Endothelial cell of umbilical vein (primary cell): ENCODE results near the gene ADAM8. TPM values are rescaled to one million over a fixed set of nuclear protein-coding genes. Genes with fewer than 3 reads are reported as not detected.

Experiments
- BruUV-seq: library from RNA; stranded (reverse); fragments of 400-500 nt; replicated peaks from 2 replicates; lab custom pipeline; 2021; lab: Mats Ljungman, UMichigan
- CTCF ChIA-PET: fragments of 300-600, 350-600 bp; sonication (Branson Sonifier 250); formaldehyde crosslinking; loops from one replicate; lab custom pipeline; 2021; ENCODE audit warnings: antibody characterized with exemption, inconsistent platforms; lab: Charles Lee
- POLR2A ChIA-PET: fragments of 300-600, 350-600 bp; sonication (Branson Sonifier 250); formaldehyde crosslinking; loops from one replicate; lab custom pipeline; 2021; ENCODE audit warnings: antibody characterized with exemption, inconsistent platforms; lab: Charles Lee
- DNase-seq: peaks from one replicate; pipeline ENCODE4 v3.0.0-alpha.2; 2011; ENCODE audit warnings: low read depth, low spot score
- FAIRE-seq: peaks from 2 replicates; lab custom pipeline; 2011; peaks lifted over from hg19 to GRCh38; lab: Jason Lieb, UNC
- H2AFZ ChIP-seq: 2 replicates; pipeline ENCODE4 v1.6.0; 2012; ENCODE audit warnings: low read depth, low read length, control low read depth, inconsistent platforms
- H3K27ac ChIP-seq: 2 replicates; pipeline ENCODE4 v1.5.1; 2011; ENCODE audit warnings: low read depth, mild to moderate bottlenecking, control low read depth, low read length, moderate library complexity; ENCODE audit not compliant: insufficient read depth
- H3K27me3 ChIP-seq, 2 experiments: 2 replicates each; pipeline versions ENCODE4 v1.6.0 to v1.6.1; 2011; ENCODE audit warnings: low read length in 2 of 2, mixed read lengths in 1 of 2; ENCODE audit not compliant: control insufficient read depth in 2 of 2, insufficient read depth in 2 of 2
- H3K36me3 ChIP-seq, 2 experiments: 2 replicates in 1 of 2; 3 replicates in 1 of 2; pipeline ENCODE4 v1.5.1; 2011; ENCODE audit warnings: low read length in 2 of 2, mild to moderate bottlenecking in 1 of 2, moderate library complexity in 1 of 2; ENCODE audit not compliant: control insufficient read depth in 2 of 2, insufficient read depth in 2 of 2; ENCODE audit errors: extremely low read depth in 1 of 2
- H3K4me1 ChIP-seq: 3 replicates; pipeline ENCODE4 v1.5.1; 2011; ENCODE audit warnings: mild to moderate bottlenecking, low read length; ENCODE audit not compliant: control insufficient read depth, insufficient read depth; ENCODE audit errors: extremely low read depth
- H3K4me2 ChIP-seq: 2 replicates; pipeline ENCODE4 v1.6.1; 2011; ENCODE audit warnings: low read length, control low read depth, mixed read lengths; ENCODE audit not compliant: insufficient read depth
- H3K4me3 ChIP-seq, 3 experiments: fragments of 200-600 bp in 1 of 3; sonication (generic), shearing (Covaris generic) in 1 of 3; replicated peaks in 1 of 3; 2 replicates each; pipeline ENCODE4 v1.5.1; 2011 to 2016; ENCODE audit warnings: control low read depth in 3 of 3, low read length in 3 of 3, mild to moderate bottlenecking in 2 of 3, inconsistent platforms in 1 of 3, low read depth in 1 of 3, moderate library complexity in 1 of 3; ENCODE audit not compliant: insufficient read depth in 1 of 3
- H3K79me2 ChIP-seq: 2 replicates; pipeline ENCODE4 v1.6.0; 2012; ENCODE audit warnings: low read length, inconsistent platforms; ENCODE audit not compliant: control insufficient read depth, insufficient read depth
- H3K9ac ChIP-seq: replicated peaks from 2 replicates; pipeline ENCODE3; 2011; ENCODE audit warnings: low read length, control low read depth; ENCODE audit not compliant: insufficient read depth; ENCODE audit errors: extremely low read depth
- H3K9me1 ChIP-seq: replicated peaks from 3 replicates; pipeline ENCODE4 v1.6.0; 2011; ENCODE audit warnings: mild to moderate bottlenecking, low read length; ENCODE audit not compliant: control insufficient read depth, insufficient read depth; ENCODE audit errors: extremely low read depth
- H3K9me3 ChIP-seq: replicated peaks from 2 replicates; pipeline ENCODE4 v1.5.1; 2012; ENCODE audit warnings: low read length, inconsistent platforms; ENCODE audit not compliant: control insufficient read depth, insufficient read depth
- H4K20me1 ChIP-seq: replicated peaks from 2 replicates; pipeline ENCODE3; 2011; ENCODE audit warnings: mild to moderate bottlenecking, low read length; ENCODE audit not compliant: control insufficient read depth, insufficient read depth; ENCODE audit errors: extremely low read depth
- CTCF ChIP-seq, 2 donors: IDR thresholded peaks; 1 replicate in 1 of 2; 2 replicates in 1 of 2; pipeline ENCODE4 v1.5.1; 2011; ENCODE audit warnings: low read length in 2 of 2, mild to moderate bottlenecking in 2 of 2, moderate library complexity in 2 of 2, control low read depth in 1 of 2, inconsistent platforms in 1 of 2, low read depth in 1 of 2; ENCODE audit not compliant: insufficient read depth in 1 of 2; ENCODE audit errors: extremely low read depth in 1 of 2
- EZH2 ChIP-seq: IDR thresholded peaks from 2 replicates; pipeline ENCODE4 v1.6.1; 2012; ENCODE audit warnings: borderline replicate concordance, low read depth, mild to moderate bottlenecking, moderate library complexity, low read length, inconsistent platforms; ENCODE audit not compliant: severe bottlenecking
- FOS ChIP-seq: IDR thresholded peaks from 2 replicates; pipeline ENCODE4 v1.6.1; 2011; ENCODE audit warnings: mild to moderate bottlenecking, low read length, moderate library complexity, borderline replicate concordance; ENCODE audit not compliant: insufficient read depth
- GATA2 ChIP-seq: IDR thresholded peaks from 2 replicates; pipeline ENCODE4 v1.7.0; 2011; ENCODE audit warnings: low read depth, mild to moderate bottlenecking, moderate library complexity, mixed read lengths, low read length; ENCODE audit not compliant: insufficient read length, insufficient read depth
- JUN ChIP-seq: IDR thresholded peaks from 2 replicates; pipeline ENCODE4 v1.6.1; 2011; ENCODE audit warnings: borderline replicate concordance, low read depth; ENCODE audit not compliant: insufficient read length, insufficient read depth
- MYC ChIP-seq: IDR thresholded peaks from one replicate; pipeline ENCODE4 v1.6.1; 2011; ENCODE audit warnings: mild to moderate bottlenecking, low read depth, low read length
- POLR2A ChIP-seq: IDR thresholded peaks from 2 replicates; pipeline ENCODE4 v1.6.1; 2012; ENCODE audit warnings: low read depth, mild to moderate bottlenecking, control low read depth, low read length
- POLR2AphosphoS5 ChIP-seq: IDR thresholded peaks from 2 replicates; pipeline ENCODE4 v1.6.1; 2012; ENCODE audit warnings: low read depth, mild to moderate bottlenecking, control low read depth, low read length, moderate library complexity; ENCODE audit not compliant: insufficient read depth
- dilution Hi-C: fragments of 300-500 bp; cut with MboI; formaldehyde crosslinking; loops from one replicate; pipeline ENCODE4 v1.15.0; 2019; ENCODE audit warnings: low sequenced_read_pairs; ENCODE audit not compliant: extremely low pct_ligation_motif_present
- intact Hi-C: fragments of 100-400 bp; cut with micrococcal nuclease; formaldehyde crosslinking; loops from one replicate; pipeline ENCODE4 v1.10.0; 2022
- polyA plus RNA-seq, 4 experiments: library from polyadenylated mRNA; depleted of rRNA in 3 of 4; stranded (reverse) in 3 of 4; unstranded in 1 of 4; fragments of >200 nt; gene quantifications; 2 replicates each; pipeline versions ENCODE4 v1.2.1 to v1.2.3, GENCODE V29; 2011 to 2012; ENCODE audit warnings: missing spikeins in 1 of 4
- total RNA-seq: library from RNA; stranded (reverse); gene quantifications from 2 replicates; pipeline ENCODE4 v1.2.3, GENCODE V29; 2021
- TF ChIP-seq, protein P1 (sequence below): IDR thresholded peaks from 2 replicates; pipeline ENCODE4 v1.6.1; 2011; ENCODE audit not compliant: insufficient read depth, insufficient read length

Gene ADAM8
- total and polyA plus RNA-seq, 2 donors (not counting 3 experiments of a cell fraction or from before 2014, with no cell fraction given), result 0.51 to 0.55 TPM

DNA sequence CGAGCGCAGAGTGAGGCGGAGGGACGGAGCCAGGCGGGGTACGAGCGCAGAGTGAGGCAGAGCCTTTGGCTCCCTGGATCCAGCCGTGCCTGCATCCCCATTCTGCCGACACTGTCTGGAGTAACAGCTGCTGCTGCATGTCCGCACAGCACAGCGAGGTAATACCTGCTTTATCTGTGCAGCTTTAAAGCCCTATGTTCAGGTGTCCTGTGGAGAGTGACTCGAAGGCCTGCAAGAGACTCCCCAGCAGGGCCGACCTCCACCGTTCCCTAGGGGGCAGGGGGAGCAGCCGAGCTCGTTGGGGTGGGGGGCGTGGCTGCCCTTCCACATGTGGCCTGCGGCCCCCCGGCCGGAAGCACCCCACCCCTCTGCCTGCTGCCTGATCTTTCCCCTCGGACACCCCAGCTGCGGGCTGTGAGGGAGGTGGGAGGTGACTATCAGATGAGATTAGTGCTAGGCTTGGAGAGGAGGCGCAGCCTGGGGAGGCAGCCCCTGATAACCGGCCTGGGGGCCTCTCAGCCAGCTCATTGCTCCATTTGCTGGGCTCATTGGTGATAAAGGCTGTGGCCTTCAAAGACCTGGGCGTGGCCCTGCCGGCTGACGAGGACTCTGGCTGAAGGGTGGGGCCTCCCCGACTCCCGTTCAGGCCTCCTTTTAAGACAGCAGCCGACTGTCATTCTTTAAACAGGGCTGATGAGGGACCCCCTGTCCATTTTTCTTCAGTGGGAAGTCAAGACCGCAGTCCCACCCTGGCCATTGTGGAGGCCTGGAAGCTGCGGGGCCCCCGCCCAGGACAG lies 31.0 kb downstream of the ADAM8 start:
- Histone ChIP-seq H3K9ac (no peak overlapping the region), H4K20me1 (no peaks in the 10 kb centered on the region), H2AFZ (no peak overlapping the region), H3K36me3 (no peaks in the 10 kb centered on the region), H3K9me1 (no peaks in the 10 kb centered on the region), H3K27ac (no peak overlapping the region), H3K9me3 (no peaks in the 10 kb centered on the region), H3K27me3 (no peaks in the 10 kb centered on the region), H3K4me3 (no peak overlapping the region), H3K4me1 (no peaks in the 10 kb centered on the region), H3K79me2 (no peaks in the 10 kb centered on the region), H3K4me2 (no peak overlapping the region)
- FAIRE-seq (no peak), DNase-seq (no peak)
- ChIA-PET CTCF (interaction anchor here (0.9 to 1.3 kb wide), 3 partner anchors 11 to 284 kb away, joined by 3 read pairs; no protein-coding TSS in a partner anchor), POLR2A (no interaction called here)
- BruUV-seq, result no TSS peak
- intact Hi-C loops (no loop called here), dilution Hi-C loops (no loop called here)
- TF ChIP-seq, protein P1, sequence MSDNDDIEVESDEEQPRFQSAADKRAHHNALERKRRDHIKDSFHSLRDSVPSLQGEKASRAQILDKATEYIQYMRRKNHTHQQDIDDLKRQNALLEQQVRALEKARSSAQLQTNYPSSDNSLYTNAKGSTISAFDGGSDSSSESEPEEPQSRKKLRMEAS, result no peak
- no peak for TF ChIP-seq JUN
- no peak for TF ChIP-seq POLR2A
- TF ChIP-seq POLR2AphosphoS5, result no peak
- TF ChIP-seq EZH2, result no peak
- no peak for TF ChIP-seq FOS

DNA sequence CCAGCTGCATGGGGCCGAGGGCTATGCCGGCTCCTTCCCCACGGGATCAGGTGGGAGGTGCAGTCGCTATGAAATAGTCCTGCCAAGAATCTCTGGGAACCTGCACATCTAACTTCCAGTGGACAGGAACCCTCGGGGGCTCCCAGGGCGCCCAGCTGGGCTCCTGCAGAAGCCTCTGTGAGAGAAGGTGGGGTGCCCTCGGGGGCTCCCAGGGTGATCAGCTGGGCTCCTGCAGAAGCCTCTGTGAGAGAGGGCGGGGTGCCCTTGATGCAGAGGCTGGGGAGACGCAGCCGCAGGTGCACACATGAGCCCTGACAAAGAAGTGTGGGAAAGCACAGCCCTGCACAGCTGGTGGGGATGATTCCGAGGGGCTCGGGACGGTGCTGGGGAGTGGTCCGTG lies 33.1 kb downstream of the ADAM8 start:
- Histone ChIP-seq H2AFZ (no peak overlapping the region), H4K20me1 (no peaks in the 10 kb centered on the region), H3K36me3 (no peaks in the 10 kb centered on the region), H3K9ac (no peak overlapping the region), H3K27me3 (peaks cover 6% of the 10 kb centered on the region in 2 experiments), H3K79me2 (no peaks in the 10 kb centered on the region), H3K9me1 (no peaks in the 10 kb centered on the region), H3K4me3 (no peak overlapping the region), H3K4me1 (no peaks in the 10 kb centered on the region), H3K9me3 (no peaks in the 10 kb centered on the region), H3K4me2 (no peak overlapping the region), H3K27ac (no peak overlapping the region)
- FAIRE-seq, result no peak
- BruUV-seq, result no TSS peak
- TF ChIP-seq POLR2AphosphoS5, result no peak
- TF ChIP-seq GATA2, result no peak
- no peak for TF ChIP-seq MYC
- TF ChIP-seq FOS, result no peak
- TF ChIP-seq CTCF (IDR thresholded peaks at IDR 0.05; ENCODE audit: extremely low read depth in 1 of 2, insufficient read depth in 1 of 2, low read depth in 1 of 2, low read length in 2 of 2), result no peak
- no peak for TF ChIP-seq EZH2
- no peak for TF ChIP-seq JUN
- TF ChIP-seq POLR2A, result no peak
- TF ChIP-seq, protein P1, result no peak
- CTCF ChIA-PET, result no interaction called here
- dilution Hi-C loops (no loop called here), intact Hi-C loops (no loop called here)
- no peak for DNase-seq
- POLR2A ChIA-PET, result no interaction called here
